ENCODE results near the gene MUCL1. TPM values are rescaled to one million over a fixed set of nuclear protein-coding genes. Genes with fewer than 3 reads are reported as not detected.

The MUCL1 gene
- total and polyA plus RNA-seq, 2 donors (not counting 1 experiment from before 2014, with no cell fraction given): not detected

GRCh38 chr12:54865683-54866324, 11.5 kb downstream of the MUCL1 start:
- H3K4me3 Mint-ChIP-seq: no peak overlapping the region
- TF ChIP-seq CTCF (IDR thresholded peaks at IDR 0.05): no peak
- no peak for TF ChIP-seq EZH2 (IDR thresholded peaks at IDR 0.05; ENCODE audit: borderline replicate concordance, insufficient read depth, low read depth, low read length, poor library complexity, severe bottlenecking)
- no peak for ATAC-seq (ENCODE audit: low read depth)
- POLR2A ChIA-PET: no interaction called here
- WGBS (ENCODE audit: insufficient coverage): 53% methylated on average over 2 of the region's 4 CpGs
- Histone ChIP-seq H3K4me1 (ENCODE audit: control insufficient read depth in 2 of 2, insufficient read depth in 2 of 2, low read length in 2 of 2) (no peaks in the 10 kb centered on the region), H4K20me1 (ENCODE audit: control insufficient read depth, insufficient read depth, low read length, poor library complexity, severe bottlenecking) (no peaks in the 10 kb centered on the region), H3K9me3 (ENCODE audit: control extremely low read depth in 1 of 3, control insufficient read depth in 2 of 3, insufficient read depth in 1 of 3, low read length in 2 of 3) (peaks cover 0 to 1% (median 0%) of the 10 kb centered on the region in 3 donors), H3K79me2 (ENCODE audit: control insufficient read depth, insufficient read depth, low read length) (no peaks in the 10 kb centered on the region), H3K9ac (ENCODE audit: low read length) (no peak overlapping the region), H3K36me3 (replicated peaks in 1 of 2; ENCODE audit: control extremely low read depth in 1 of 2, control insufficient read depth in 1 of 2, extremely low read depth in 1 of 2, insufficient read depth in 2 of 2, low read length in 1 of 2) (no peaks in the 10 kb centered on the region), H2AFZ (ENCODE audit: insufficient read depth, low read depth, low read length, poor library complexity, severe bottlenecking) (no peak overlapping the region), H3K27me3 (replicated peaks in 1 of 4; ENCODE audit: control extremely low read depth in 1 of 4, control insufficient read depth in 3 of 4, insufficient read depth in 4 of 4, low read length in 3 of 4) (peaks cover 0 to 15% (median 7%) of the 10 kb centered on the region in 4 experiments), H3K27ac (ENCODE audit: low read length in 2 of 2) (no peak overlapping the region), H3K4me3 (ENCODE audit: control extremely low read depth in 1 of 5, extremely low read depth in 1 of 5, insufficient read depth in 1 of 5, low read depth in 2 of 5, low read length in 4 of 5) (no peak overlapping the region), H3K4me2 (replicated peaks; ENCODE audit: low read depth, low read length, poor library complexity, severe bottlenecking) (no peak overlapping the region)
- H3K4me1 Mint-ChIP-seq: no peaks in the 10 kb centered on the region
- no peak for DNase-seq
- H3K9me3 Mint-ChIP-seq (ENCODE audit: insufficient read depth): no peaks in the 10 kb centered on the region
- intact Hi-C loops (cut with micrococcal nuclease): no loop called here
- H3K27ac Mint-ChIP-seq: no peak overlapping the region
- peaks cover 54% of the 10 kb centered on the region for H3K27me3 Mint-ChIP-seq
- CTCF ChIA-PET: no interaction called here

- WGBS (ENCODE audit: insufficient coverage): no CpG with 5 or more reads among the region's 2 CpGs
- H3K4me3 Mint-ChIP-seq: no peak overlapping the region
- H3K4me1 Mint-ChIP-seq: no peaks in the 10 kb centered on the region
- no peak for TF ChIP-seq EZH2 (IDR thresholded peaks at IDR 0.05; ENCODE audit: borderline replicate concordance, insufficient read depth, low read depth, low read length, poor library complexity, severe bottlenecking)
- no peak for TF ChIP-seq CTCF (IDR thresholded peaks at IDR 0.05)
- no peak overlapping the region for H3K9ac ChIP-seq (ENCODE audit: low read length)
- no peak overlapping the region for H3K27ac Mint-ChIP-seq
- H4K20me1 ChIP-seq (ENCODE audit: control insufficient read depth, insufficient read depth, low read length, poor library complexity, severe bottlenecking): no peaks in the 10 kb centered on the region
- no peak overlapping the region for H2AFZ ChIP-seq (ENCODE audit: insufficient read depth, low read depth, low read length, poor library complexity, severe bottlenecking)
- intact Hi-C loops (cut with micrococcal nuclease): no loop called here
- ChIA-PET CTCF (interaction anchor here (0.9 to 1.1 kb wide), 2 partner anchors 9 to 14 kb away, joined by 3 to 7 read pairs; partner anchors contain the start of gene MUCL1), POLR2A (no interaction called here)
- no peak overlapping the region for H3K27ac ChIP-seq (ENCODE audit: low read length in 2 of 2)
- ATAC-seq (ENCODE audit: low read depth) (no peak), DNase-seq (no peak)
- no peak overlapping the region for H3K4me2 ChIP-seq (replicated peaks; ENCODE audit: low read depth, low read length, poor library complexity, severe bottlenecking)
- H3K9me3 Mint-ChIP-seq (ENCODE audit: insufficient read depth): no peaks in the 10 kb centered on the region
- no peaks in the 10 kb centered on the region for H3K4me1 ChIP-seq (ENCODE audit: control insufficient read depth in 2 of 2, insufficient read depth in 2 of 2, low read length in 2 of 2)
- peaks cover 0 to 1% (median 0%) of the 10 kb centered on the region in 3 donors for H3K9me3 ChIP-seq (ENCODE audit: control extremely low read depth in 1 of 3, control insufficient read depth in 2 of 3, insufficient read depth in 1 of 3, low read length in 2 of 3)
- H3K4me3 ChIP-seq (ENCODE audit: control extremely low read depth in 1 of 5, extremely low read depth in 1 of 5, insufficient read depth in 1 of 5, low read depth in 2 of 5, low read length in 4 of 5): no peak overlapping the region
- H3K27me3 Mint-ChIP-seq: peaks cover 51% of the 10 kb centered on the region
- H3K27me3 ChIP-seq (replicated peaks in 1 of 4; ENCODE audit: control extremely low read depth in 1 of 4, control insufficient read depth in 3 of 4, insufficient read depth in 4 of 4, low read length in 3 of 4): peaks cover 0 to 17% (median 6%) of the 10 kb centered on the region in 4 experiments
- H3K36me3 ChIP-seq (replicated peaks in 1 of 2; ENCODE audit: control extremely low read depth in 1 of 2, control insufficient read depth in 1 of 2, extremely low read depth in 1 of 2, insufficient read depth in 2 of 2, low read length in 1 of 2): no peaks in the 10 kb centered on the region
- no peaks in the 10 kb centered on the region for H3K79me2 ChIP-seq (ENCODE audit: control insufficient read depth, insufficient read depth, low read length)
Observed at GRCh38 chr12:54868690-54869089, 14.4 kb downstream of the MUCL1 start.

Measured in B cell (primary cell).